K562 (cell line): Measurements from ENCODE around the gene MAP3K12. TPM values are rescaled to one million over a fixed set of nuclear protein-coding genes. Genes with fewer than 3 reads are reported as not detected.

Experiments
- CBX2 ChIP-seq: fragments of 200-600 bp; sonication (generic); IDR thresholded peaks from one replicate; pipeline ENCODE4 v1.6.1; 2012; ENCODE audit warnings: mild to moderate bottlenecking, low read length, inconsistent platforms; ENCODE audit not compliant: insufficient read depth, poor library complexity, severe bottlenecking
- CBX8 ChIP-seq: fragments of 200-600 bp; sonication (generic); IDR thresholded peaks from 2 replicates; pipeline ENCODE4 v1.6.1; 2012; ENCODE audit warnings: borderline replicate concordance, mixed run types, low read depth, mild to moderate bottlenecking, moderate library complexity, mixed read lengths, low read length, control low read depth, inconsistent platforms; ENCODE audit not compliant: poor library complexity, severe bottlenecking; ENCODE audit errors: extremely low read depth
- CEBPB ChIP-seq: fragments of 450-650 bp; IDR thresholded peaks from 2 replicates; pipeline ENCODE4 v1.6.1; 2016; ENCODE audit warnings: missing genetic modification characterization, missing compliant biosample characterization
- ERF ChIP-seq: fragments of 450-650 bp; formaldehyde crosslinking; IDR thresholded peaks from 2 replicates; pipeline ENCODE4 v1.4.0; 2020; ENCODE audit warnings: mild to moderate bottlenecking, mixed read lengths
- HLTF ChIP-seq: fragments of 450-650 bp; IDR thresholded peaks from 2 replicates; pipeline ENCODE4 v1.6.1; 2016
- KAT2B ChIP-seq: IDR thresholded peaks from one replicate; pipeline ENCODE4 v1.6.1; 2012; ENCODE audit warnings: low read depth, mild to moderate bottlenecking, control low read depth, inconsistent platforms, low read length, moderate library complexity
- MAFF ChIP-seq: IDR thresholded peaks from 2 replicates; pipeline ENCODE4 v1.6.1; 2012; ENCODE audit warnings: low read length, improper control_type of control experiment
- NELFE ChIP-seq: IDR thresholded peaks from 2 replicates; pipeline ENCODE4 v1.6.1; 2011; ENCODE audit warnings: mild to moderate bottlenecking; ENCODE audit not compliant: insufficient read depth, insufficient read length
- NR1H2 ChIP-seq: sonication (generic); formaldehyde crosslinking; IDR thresholded peaks from 2 replicates; pipeline ENCODE4 v1.4.0; 2020; ENCODE audit warnings: mild to moderate bottlenecking, missing genetic modification reagents
- POU5F1 ChIP-seq: fragments of 150-350 bp; IDR thresholded peaks from 2 replicates; pipeline ENCODE4 v1.6.1; 2014; ENCODE audit warnings: borderline replicate concordance, low read length, low read depth, mild to moderate bottlenecking; ENCODE audit not compliant: partially characterized antibody
- RFX1 ChIP-seq: fragments of 450-650 bp; IDR thresholded peaks from 2 replicates; pipeline ENCODE4 v1.6.1; 2016; ENCODE audit warnings: mild to moderate bottlenecking, moderate library complexity
- SETDB1 ChIP-seq: IDR thresholded peaks from one replicate; pipeline ENCODE4 v1.6.1; 2012; ENCODE audit warnings: low read length, control low read depth, inconsistent platforms
- SRF ChIP-seq, 2 experiments: fragments of 250-450, 450-650 bp in 1 of 2; sonication (Bioruptor Pico) in 1 of 2; sonication (generic) in 1 of 2; formaldehyde crosslinking; IDR thresholded peaks; 2 replicates each; pipeline versions ENCODE4 v1.5.0 to v1.5.1; 2020 to 2022; ENCODE audit warnings: mild to moderate bottlenecking in 1 of 2, missing genetic modification reagents in 1 of 2
- TEAD4 ChIP-seq, 2 experiments: sonication (generic) in 1 of 2; formaldehyde crosslinking in 1 of 2; IDR thresholded peaks; 2 replicates each; pipeline versions ENCODE4 v1.6.1 to v1.8.0; 2012 to 2022; ENCODE audit warnings: borderline replicate concordance in 1 of 2, inconsistent platforms in 1 of 2, low read length in 1 of 2, mild to moderate bottlenecking in 1 of 2, missing genetic modification reagents in 1 of 2
- TSC22D4 ChIP-seq: fragments of 450-650 bp; IDR thresholded peaks from 2 replicates; pipeline ENCODE4 v1.6.1; 2016; ENCODE audit warnings: missing genetic modification characterization, missing biosample characterization, control low read depth
- ZNF197 ChIP-seq: fragments of 200-800 bp; sonication (Bioruptor generic); IDR thresholded peaks from 2 replicates; pipeline ENCODE4 v1.6.1; 2016; ENCODE audit warnings: low read depth, missing genetic modification characterization, missing compliant biosample characterization
- ZNF224 ChIP-seq: sonication (generic); formaldehyde crosslinking; IDR thresholded peaks from 2 replicates; pipeline ENCODE4 v1.8.0; 2022; ENCODE audit warnings: mild to moderate bottlenecking, missing genetic modification reagents
- polyA plus RNA-seq, 8 experiments: library from polyadenylated mRNA; depleted of rRNA in 4 of 8; stranded (reverse) in 5 of 8; unstranded in 3 of 8; fragments of >200 nt; fragmentation: Nextera tagmentation in 2 of 8; fragmentation: Illumina TruSeq in 1 of 8; extraction: Ambion mirVana in 2 of 8; extraction: Trizol in 1 of 8; gene quantifications; 2 replicates each; pipeline versions ENCODE4 v1.2.1 to v1.2.3, GENCODE V29; 2011 to 2014; ENCODE audit warnings: inconsistent platforms in 1 of 8, missing spikeins in 1 of 8
- total RNA-seq, 7 experiments: library from RNA; depleted of rRNA in 6 of 7; stranded (reverse); fragments of >200 nt in 6 of 7; fragmentation: Illumina TruSeq in 2 of 7; extraction: Trizol in 2 of 7; gene quantifications; 2 replicates each; pipeline versions ENCODE4 v1.2.1 to v1.2.3, GENCODE V29; 2011 to 2021; ENCODE audit warnings: low replicate concordance in 1 of 7
- TF ChIP-seq, protein P1 (sequence below): sonication (generic); formaldehyde crosslinking; IDR thresholded peaks from 2 replicates; pipeline ENCODE4 v1.4.0; 2020; ENCODE audit warnings: mild to moderate bottlenecking, missing genetic modification reagents
- TF ChIP-seq, protein P2 (sequence below): sonication (generic); formaldehyde crosslinking; IDR thresholded peaks from 2 replicates; pipeline ENCODE4 v1.8.1; 2023; ENCODE audit warnings: mild to moderate bottlenecking, missing genetic modification reagents
- TF ChIP-seq, protein P3 (sequence below), 2 experiments: fragments of 250-450 bp in 1 of 2; fragments of 450-650 bp in 1 of 2; sonication (Bioruptor Pico) in 1 of 2; IDR thresholded peaks; 2 replicates each; pipeline versions ENCODE4 v1.6.1 to v1.8.0; 2016 to 2021; ENCODE audit warnings: mild to moderate bottlenecking in 2 of 2, moderate library complexity in 2 of 2, missing compliant biosample characterization in 1 of 2, missing genetic modification characterization in 1 of 2
- TF ChIP-seq, protein P4 (sequence below): fragments of 450-650 bp; formaldehyde crosslinking; IDR thresholded peaks from 2 replicates; pipeline ENCODE4 v1.4.0; 2020; ENCODE audit warnings: mild to moderate bottlenecking, moderate library complexity

Gene MAP3K12
- total and polyA plus RNA-seq, 9 of the 15 experiments (the other 6 are each of a cell fraction or from before 2014, with no cell fraction given), result 0.10 to 2.4 (median 1.6) TPM

DNA sequence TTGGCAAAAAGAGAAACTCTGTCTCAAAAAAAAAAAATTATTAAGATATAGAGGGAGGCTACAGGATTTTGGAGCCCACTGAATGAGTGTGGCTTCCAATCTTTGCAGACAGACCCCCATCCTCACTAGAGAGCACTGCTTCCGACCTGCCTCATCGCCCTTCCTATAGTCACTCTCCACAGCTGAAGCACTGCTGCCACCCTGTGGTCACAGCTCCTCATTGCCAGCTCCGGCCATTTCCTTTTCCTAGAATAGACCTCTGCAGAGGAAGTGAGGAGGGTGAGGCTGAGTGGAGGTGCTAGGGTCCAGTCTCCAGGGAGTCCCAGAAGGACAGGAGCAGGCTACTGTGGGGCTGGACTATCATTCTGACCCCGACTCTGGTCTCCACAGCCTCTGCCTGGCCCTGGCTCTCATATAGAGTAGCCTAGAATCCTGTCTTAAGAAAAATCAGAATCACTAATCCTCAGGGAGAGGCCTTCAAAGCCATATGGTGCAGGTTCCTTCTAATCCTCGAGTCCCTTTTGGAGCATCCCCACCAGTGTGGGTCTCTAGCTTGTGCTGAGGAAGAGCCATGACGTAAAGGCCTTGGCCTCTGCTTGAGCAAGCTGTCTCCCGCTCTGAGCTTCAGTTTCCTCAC lies 9.4 kb upstream of the MAP3K12 start (continued):
- TF ChIP-seq, protein P1, sequence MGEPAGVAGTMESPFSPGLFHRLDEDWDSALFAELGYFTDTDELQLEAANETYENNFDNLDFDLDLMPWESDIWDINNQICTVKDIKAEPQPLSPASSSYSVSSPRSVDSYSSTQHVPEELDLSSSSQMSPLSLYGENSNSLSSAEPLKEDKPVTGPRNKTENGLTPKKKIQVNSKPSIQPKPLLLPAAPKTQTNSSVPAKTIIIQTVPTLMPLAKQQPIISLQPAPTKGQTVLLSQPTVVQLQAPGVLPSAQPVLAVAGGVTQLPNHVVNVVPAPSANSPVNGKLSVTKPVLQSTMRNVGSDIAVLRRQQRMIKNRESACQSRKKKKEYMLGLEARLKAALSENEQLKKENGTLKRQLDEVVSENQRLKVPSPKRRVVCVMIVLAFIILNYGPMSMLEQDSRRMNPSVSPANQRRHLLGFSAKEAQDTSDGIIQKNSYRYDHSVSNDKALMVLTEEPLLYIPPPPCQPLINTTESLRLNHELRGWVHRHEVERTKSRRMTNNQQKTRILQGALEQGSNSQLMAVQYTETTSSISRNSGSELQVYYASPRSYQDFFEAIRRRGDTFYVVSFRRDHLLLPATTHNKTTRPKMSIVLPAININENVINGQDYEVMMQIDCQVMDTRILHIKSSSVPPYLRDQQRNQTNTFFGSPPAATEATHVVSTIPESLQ (CRISPR knock-in tag), result no peak
- TF ChIP-seq POU5F1, result no peak
- TF ChIP-seq NR1H2 (CRISPR knock-in tag), result no peak
- no peak for TF ChIP-seq RFX1
- TF ChIP-seq ZNF197 (CRISPR knock-in tag), result no peak
- TF ChIP-seq KAT2B, result no peak
- no peak for TF ChIP-seq TSC22D4 (tag)
- TF ChIP-seq SETDB1, result no peak
- no peak for TF ChIP-seq CEBPB (tag)
- no peak for TF ChIP-seq ERF (CRISPR knock-in tag)
- TF ChIP-seq, protein P2, sequence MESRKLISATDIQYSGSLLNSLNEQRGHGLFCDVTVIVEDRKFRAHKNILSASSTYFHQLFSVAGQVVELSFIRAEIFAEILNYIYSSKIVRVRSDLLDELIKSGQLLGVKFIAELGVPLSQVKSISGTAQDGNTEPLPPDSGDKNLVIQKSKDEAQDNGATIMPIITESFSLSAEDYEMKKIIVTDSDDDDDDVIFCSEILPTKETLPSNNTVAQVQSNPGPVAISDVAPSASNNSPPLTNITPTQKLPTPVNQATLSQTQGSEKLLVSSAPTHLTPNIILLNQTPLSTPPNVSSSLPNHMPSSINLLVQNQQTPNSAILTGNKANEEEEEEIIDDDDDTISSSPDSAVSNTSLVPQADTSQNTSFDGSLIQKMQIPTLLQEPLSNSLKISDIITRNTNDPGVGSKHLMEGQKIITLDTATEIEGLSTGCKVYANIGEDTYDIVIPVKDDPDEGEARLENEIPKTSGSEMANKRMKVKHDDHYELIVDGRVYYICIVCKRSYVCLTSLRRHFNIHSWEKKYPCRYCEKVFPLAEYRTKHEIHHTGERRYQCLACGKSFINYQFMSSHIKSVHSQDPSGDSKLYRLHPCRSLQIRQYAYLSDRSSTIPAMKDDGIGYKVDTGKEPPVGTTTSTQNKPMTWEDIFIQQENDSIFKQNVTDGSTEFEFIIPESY, result no peak
- no peak for TF ChIP-seq ZNF224 (CRISPR knock-in tag)
- TF ChIP-seq, protein P3, sequence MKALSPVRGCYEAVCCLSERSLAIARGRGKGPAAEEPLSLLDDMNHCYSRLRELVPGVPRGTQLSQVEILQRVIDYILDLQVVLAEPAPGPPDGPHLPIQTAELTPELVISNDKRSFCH (CRISPR knock-in tag; IDR thresholded peaks at IDR 0.05), result no peak
- TF ChIP-seq, protein P3 (tag; IDR thresholded peaks at IDR 0.05), result no peak
- TF ChIP-seq HLTF, result no peak
- no peak for TF ChIP-seq CBX2
- TF ChIP-seq, protein P4, sequence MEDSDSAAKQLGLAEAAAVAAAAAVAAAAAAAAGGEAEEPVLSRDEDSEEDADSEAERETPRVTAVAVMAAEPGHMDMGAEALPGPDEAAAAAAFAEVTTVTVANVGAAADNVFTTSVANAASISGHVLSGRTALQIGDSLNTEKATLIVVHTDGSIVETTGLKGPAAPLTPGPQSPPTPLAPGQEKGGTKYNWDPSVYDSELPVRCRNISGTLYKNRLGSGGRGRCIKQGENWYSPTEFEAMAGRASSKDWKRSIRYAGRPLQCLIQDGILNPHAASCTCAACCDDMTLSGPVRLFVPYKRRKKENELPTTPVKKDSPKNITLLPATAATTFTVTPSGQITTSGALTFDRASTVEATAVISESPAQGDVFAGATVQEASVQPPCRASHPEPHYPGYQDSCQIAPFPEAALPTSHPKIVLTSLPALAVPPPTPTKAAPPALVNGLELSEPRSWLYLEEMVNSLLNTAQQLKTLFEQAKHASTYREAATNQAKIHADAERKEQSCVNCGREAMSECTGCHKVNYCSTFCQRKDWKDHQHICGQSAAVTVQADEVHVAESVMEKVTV, result peak; percentile 89
- TF ChIP-seq SRF (CRISPR knock-in tag; IDR thresholded peaks at IDR 0.05), result no peak
- TF ChIP-seq NELFE, result no peak
- no peak for TF ChIP-seq CBX8
- 0 out of 2 replicates have a peak, but pooled peaks have one; percentile 19 for TF ChIP-seq TEAD4 (IDR thresholded peaks at IDR 0.05; ENCODE audit: low read length)
- TF ChIP-seq TEAD4 (CRISPR knock-in tag; IDR thresholded peaks at IDR 0.05; ENCODE audit: borderline replicate concordance), result no peak
- TF ChIP-seq MAFF, result 0 out of 2 replicates have a peak, but pooled peaks have one; percentile 12
